GM21825 (cell line): ENCODE data around the gene TANC1.
"Not testable (repeated sequence)": the region's sequence is repeated elsewhere in the genome, so short reads cannot be mapped to it uniquely, and the experiment has no call there.

ENCODE experiments used
- ATAC-seq: cut with Tn5 transposase; IDR thresholded peaks from one replicate; pipeline ENCODE4 v1.9.1; 2021; ENCODE audit warnings: mild to moderate bottlenecking, moderate library complexity; ENCODE audit not compliant: unreplicated experiment

Gene TANC1

DNA sequence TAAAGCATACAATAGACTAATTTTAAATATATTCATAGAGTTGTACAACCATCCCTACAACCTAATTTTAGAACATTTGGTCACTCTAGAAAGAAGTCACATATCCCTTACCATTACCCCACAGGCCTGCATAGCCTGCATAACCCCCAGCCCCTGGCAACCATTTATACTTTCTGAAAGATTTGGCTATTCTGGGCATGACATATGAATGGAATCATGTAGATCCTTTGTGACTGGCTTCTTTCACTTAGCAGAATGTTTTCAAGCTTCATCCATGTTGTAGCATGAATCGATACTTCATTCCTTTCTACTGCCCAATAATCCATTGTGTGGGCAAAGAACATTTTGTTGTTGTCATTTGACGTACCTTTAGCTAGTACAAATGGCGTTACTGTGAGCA lies 166.5 kb downstream of the TANC1 start:
- ATAC-seq: no peak

- no peak for ATAC-seq
Observed at GRCh38 chr2:159136391-159136790, 168.0 kb downstream of the TANC1 start.

- ATAC-seq: no peak
Observed at GRCh38 chr2:159137511-159138241, 169.2 kb downstream of the TANC1 start.

GRCh38 chr2:159138642-159139182 lies 170.3 kb downstream of the TANC1 start:
- no peak for ATAC-seq

GRCh38 chr2:159139216-159139933 lies 170.9 kb downstream of the TANC1 start:
- no peak for ATAC-seq

- no peak for ATAC-seq
Observed at GRCh38 chr2:159140070-159140769, 171.8 kb downstream of the TANC1 start.

- ATAC-seq: not testable (repeated sequence)
Observed at GRCh38 chr2:159140821-159141220, 172.4 kb downstream of the TANC1 start.

DNA sequence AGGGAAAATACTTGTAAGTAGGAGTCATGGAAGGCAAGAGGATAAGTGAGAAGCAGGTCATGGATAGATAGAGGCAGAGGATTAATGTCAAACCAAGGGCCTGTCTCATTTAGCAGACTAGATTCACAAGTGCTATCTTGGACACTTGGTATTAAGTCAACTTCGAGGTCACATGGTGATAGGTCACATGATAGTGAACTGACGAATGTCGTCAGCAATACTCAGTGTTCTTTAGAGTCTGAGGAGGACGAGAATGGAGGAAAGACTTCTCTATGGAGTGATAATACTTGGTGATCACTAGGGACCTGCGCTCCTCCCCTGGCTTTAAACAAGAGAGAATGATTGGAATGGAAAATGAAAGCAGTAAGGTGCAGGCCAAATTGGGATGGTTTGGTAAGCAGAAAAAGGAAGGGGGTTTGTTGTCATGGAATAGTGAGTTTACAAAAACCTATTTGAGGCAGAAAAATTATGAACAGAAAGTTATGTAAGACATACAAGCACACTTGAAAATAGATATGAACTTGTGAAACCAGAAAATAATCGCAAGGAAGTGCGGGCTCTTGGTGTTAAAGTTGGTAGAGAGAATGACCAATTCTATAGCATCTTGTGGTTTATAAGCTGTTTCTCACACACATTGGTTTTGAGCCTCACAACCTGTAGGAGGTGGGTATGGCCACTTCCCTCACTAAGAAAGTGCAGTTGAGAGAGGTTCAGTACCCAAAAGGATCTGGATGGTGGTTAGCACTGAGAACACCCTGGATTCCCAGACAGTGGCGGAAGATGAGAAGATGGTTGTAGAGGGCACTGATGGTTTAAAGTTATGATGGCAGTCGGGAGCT lies 176.6 kb downstream of the TANC1 start:
- ATAC-seq: no peak

GRCh38 chr2:159145745-159146354 lies 177.4 kb downstream of the TANC1 start:
- no peak for ATAC-seq

GRCh38 chr2:159146996-159147666 lies 178.7 kb downstream of the TANC1 start:
- ATAC-seq: no peak

GRCh38 chr2:159147690-159148089 lies 179.2 kb downstream of the TANC1 start:
- ATAC-seq: no peak

DNA sequence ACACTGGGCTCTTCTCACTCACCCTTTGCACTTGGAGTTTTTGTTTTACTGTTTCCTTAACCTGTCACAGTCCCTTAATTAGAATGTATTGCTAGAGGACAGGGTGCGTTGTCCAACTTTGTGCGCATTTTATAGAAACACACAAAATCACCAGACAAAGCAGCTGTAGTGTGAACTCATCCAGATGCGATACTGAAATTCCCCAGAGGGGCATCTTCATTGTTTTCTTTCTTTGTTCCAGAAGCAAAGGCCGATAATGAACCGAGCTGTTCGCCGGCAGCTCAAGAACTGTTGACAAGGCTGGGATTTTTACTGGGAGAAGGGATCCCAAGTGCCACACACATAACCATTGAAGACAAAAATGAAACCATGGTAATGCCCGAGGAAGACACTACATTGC lies 180.5 kb downstream of the TANC1 start:
- ATAC-seq: no peak

- ATAC-seq: no peak
Observed at GRCh38 chr2:159149747-159150146, 181.3 kb downstream of the TANC1 start.

DNA sequence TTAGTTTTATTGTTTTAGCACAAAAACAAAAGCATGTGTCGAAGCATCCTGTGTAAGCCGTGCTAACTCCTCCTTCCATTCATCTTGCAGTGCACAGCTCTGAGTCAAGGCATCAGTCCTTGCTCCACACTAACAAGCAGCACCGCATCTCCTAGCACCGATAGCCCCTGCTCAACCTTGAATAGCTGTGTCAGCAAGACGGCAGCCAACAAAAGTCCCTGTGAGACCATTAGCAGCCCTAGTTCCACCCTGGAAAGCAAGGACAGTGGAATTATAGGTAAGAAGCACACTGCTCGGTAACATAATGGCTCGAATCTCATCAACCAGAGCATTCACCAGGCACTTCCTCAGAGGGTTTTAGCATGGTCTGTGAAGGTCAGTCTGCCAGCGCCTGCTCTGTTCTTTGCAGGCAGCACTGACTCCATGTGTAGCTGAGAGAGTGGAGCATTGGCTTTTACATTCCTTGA lies 181.9 kb downstream of the TANC1 start:
- ATAC-seq: no peak

DNA sequence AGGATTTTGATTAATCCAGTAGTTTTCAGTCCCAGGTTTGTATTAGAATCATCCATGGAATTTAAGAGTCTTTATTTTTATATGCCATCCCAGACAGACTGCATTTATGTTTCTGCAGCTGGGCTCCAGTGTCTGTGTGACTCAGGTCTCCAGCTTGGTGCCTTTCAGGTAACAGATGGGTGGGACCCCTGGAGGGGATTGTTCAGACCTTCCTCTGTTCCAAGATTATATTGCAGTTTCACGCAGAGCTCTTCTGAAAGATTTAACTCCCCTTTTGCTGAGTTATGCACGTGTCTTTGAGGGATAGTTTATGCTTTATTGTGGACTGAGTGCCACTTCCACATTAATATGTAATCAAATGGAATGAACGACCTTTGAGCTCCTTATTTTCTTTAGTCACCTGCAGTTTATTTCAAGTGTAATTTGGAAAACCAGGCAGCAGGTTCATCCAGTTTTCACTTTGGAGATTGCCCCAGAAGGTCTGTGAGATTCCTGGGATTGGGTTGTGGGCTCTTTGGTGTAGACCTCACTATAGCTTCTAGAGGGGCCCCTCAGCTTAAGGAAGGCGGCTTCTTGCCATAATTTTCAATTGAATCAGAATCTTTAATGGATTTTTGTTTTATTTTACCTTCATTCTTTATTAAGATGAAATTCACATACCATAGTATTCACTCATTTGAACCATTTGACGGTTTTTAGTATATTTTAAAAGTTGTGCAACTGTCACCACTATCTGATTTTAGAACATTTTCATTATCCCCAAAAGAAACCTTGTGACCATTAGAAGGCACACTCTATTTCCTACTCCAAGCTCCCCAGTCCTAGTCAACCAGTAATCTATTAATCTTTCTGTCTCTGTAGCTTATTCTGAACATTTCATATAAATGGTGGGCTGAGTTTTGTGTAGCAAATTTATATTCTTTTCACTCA lies 183.0 kb downstream of the TANC1 start:
- no peak for ATAC-seq

- ATAC-seq: no peak
Observed at GRCh38 chr2:159152128-159152778, 183.8 kb downstream of the TANC1 start.

- no peak for ATAC-seq
Observed at GRCh38 chr2:159153063-159153462, 184.6 kb downstream of the TANC1 start.

DNA sequence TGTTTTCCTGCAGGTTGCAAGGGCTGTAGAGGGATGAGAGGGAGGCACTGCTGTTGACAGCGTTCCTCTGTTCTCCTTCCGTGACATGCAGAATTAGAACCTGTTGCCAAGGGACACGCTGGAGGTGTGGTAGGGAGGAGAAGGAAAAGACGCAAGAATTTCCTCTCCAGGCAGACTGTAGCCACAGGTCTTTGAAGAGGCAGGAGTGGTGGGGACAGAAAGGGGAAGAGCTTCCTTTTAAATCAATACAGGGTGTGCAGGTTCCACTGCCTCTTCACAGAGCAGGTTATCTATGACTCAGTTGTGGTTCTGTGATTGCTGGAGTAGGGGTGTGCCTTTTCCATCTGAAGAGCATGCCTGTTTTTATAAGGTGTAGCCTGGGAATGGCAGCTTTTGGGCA lies 185.0 kb downstream of the TANC1 start:
- ATAC-seq: no peak
